ENCODE results near the gene UTRN. TPM values are rescaled to one million over a fixed set of nuclear protein-coding genes. Genes with fewer than 3 reads are reported as not detected.

UTRN gene
- total RNA-seq, 2 donors from 2014 or later: 72.7 to 80.1 TPM

- Histone ChIP-seq H3K27me3 (no peaks in the 10 kb centered on the region), H3K4me3 (no peak overlapping the region), H3K9ac (ENCODE audit: low read depth in 2 of 2, low read length in 2 of 2) (no peak overlapping the region), H3K4me1 (no peaks in the 10 kb centered on the region), H3K36me3 (no peaks in the 10 kb centered on the region), H3K27ac (no peak overlapping the region), H3K9me3 (no peaks in the 10 kb centered on the region)
- no peak for TF ChIP-seq CTCF (IDR thresholded peaks at IDR 0.05)
- intact Hi-C loops (cut with DNase I): no loop called here
- no peak for DNase-seq
These were observed 19.2 kb downstream of the UTRN start for GRCh38 chr6:144304223-144304848.

- H3K27me3 ChIP-seq: no peaks in the 10 kb centered on the region
- H3K27ac ChIP-seq: no peak overlapping the region
These were observed 20.4 kb downstream of the UTRN start for GRCh38 chr6:144305567-144305966.

GRCh38 chr6:144305985-144306384 is 20.9 kb downstream of the UTRN start:
- intact Hi-C loops (cut with DNase I): no loop called here
- Histone ChIP-seq H3K9ac (ENCODE audit: low read depth in 2 of 2, low read length in 2 of 2) (no peak overlapping the region), H3K4me3 (no peak overlapping the region), H3K36me3 (no peaks in the 10 kb centered on the region), H3K9me3 (no peaks in the 10 kb centered on the region), H3K27me3 (no peaks in the 10 kb centered on the region), H3K27ac (no peak overlapping the region), H3K4me1 (no peaks in the 10 kb centered on the region)
- no peak for DNase-seq
- no peak for TF ChIP-seq CTCF (IDR thresholded peaks at IDR 0.05)

More at GRCh38 chr6:144305567-144305966, 20.4 kb downstream of the UTRN start:
- intact Hi-C loops (cut with DNase I): no loop called here
- H3K36me3 ChIP-seq: no peaks in the 10 kb centered on the region
- no peak overlapping the region for H3K9ac ChIP-seq (ENCODE audit: low read depth in 2 of 2, low read length in 2 of 2)
- no peak for TF ChIP-seq CTCF (IDR thresholded peaks at IDR 0.05)
- no peak for DNase-seq
- H3K4me1 ChIP-seq: no peaks in the 10 kb centered on the region
- H3K4me3 ChIP-seq: no peak overlapping the region
- no peaks in the 10 kb centered on the region for H3K9me3 ChIP-seq

- Histone ChIP-seq H3K36me3 (no peaks in the 10 kb centered on the region), H3K27ac (no peak overlapping the region), H3K9me3 (no peaks in the 10 kb centered on the region), H3K4me1 (no peaks in the 10 kb centered on the region), H3K4me3 (no peak overlapping the region), H3K27me3 (no peaks in the 10 kb centered on the region), H3K9ac (ENCODE audit: low read depth in 2 of 2, low read length in 2 of 2) (no peak overlapping the region)
- TF ChIP-seq CTCF (IDR thresholded peaks at IDR 0.05): no peak
- intact Hi-C loops (cut with DNase I): no loop called here
- no peak for DNase-seq
These were observed 22.7 kb downstream of the UTRN start for GRCh38 chr6:144307880-144308279.

GRCh38 chr6:144310765-144311164 is 25.6 kb downstream of the UTRN start:
- DNase-seq: no peak
- H3K9me3 ChIP-seq: no peaks in the 10 kb centered on the region
- no peak overlapping the region for H3K9ac ChIP-seq (ENCODE audit: low read depth in 2 of 2, low read length in 2 of 2)
- no peaks in the 10 kb centered on the region for H3K4me1 ChIP-seq
- intact Hi-C loops (cut with DNase I): no loop called here
- no peaks in the 10 kb centered on the region for H3K27me3 ChIP-seq
- no peak overlapping the region for H3K4me3 ChIP-seq
- TF ChIP-seq CTCF (IDR thresholded peaks at IDR 0.05): no peak
- no peaks in the 10 kb centered on the region for H3K36me3 ChIP-seq
- no peak overlapping the region for H3K27ac ChIP-seq

Data from colonic mucosa (tissue), 4 donors.